GM12878 (cell line): ENCODE data around the gene ANXA4. TPM values are rescaled to one million over a fixed set of nuclear protein-coding genes. Genes with fewer than 3 reads are reported as not detected.

Experiments
- ATF7 ChIP-seq: fragments of 450-650 bp; IDR thresholded peaks from 2 replicates; pipeline ENCODE4 v1.6.1; 2016; ENCODE audit warnings: low read depth, mild to moderate bottlenecking
- HSF1 ChIP-seq: fragments of 150-350 bp; IDR thresholded peaks from 2 replicates; pipeline ENCODE4 v1.6.1; 2014; ENCODE audit warnings: mild to moderate bottlenecking, low read depth, low read length
- IRF5 ChIP-seq: fragments of 450-650 bp; IDR thresholded peaks from 2 replicates; pipeline ENCODE4 v1.6.1; 2017; ENCODE audit warnings: borderline replicate concordance
- PBX3 ChIP-seq: IDR thresholded peaks from 2 replicates; pipeline ENCODE4 v1.6.1; 2011; ENCODE audit warnings: mild to moderate bottlenecking, low read depth, low read length, moderate library complexity; ENCODE audit not compliant: insufficient replicate concordance
- SIX5 ChIP-seq: IDR thresholded peaks from 2 replicates; pipeline ENCODE4 v1.6.1; 2011; ENCODE audit warnings: mild to moderate bottlenecking, low read depth, low read length, moderate library complexity; ENCODE audit not compliant: severe bottlenecking
- ZNF622 ChIP-seq: fragments of 450-650 bp; IDR thresholded peaks from 2 replicates; pipeline ENCODE4 v1.6.1; 2017; ENCODE audit warnings: mild to moderate bottlenecking, inconsistent platforms
- polyA plus RNA-seq, 11 experiments: library from polyadenylated mRNA; depleted of rRNA in 4 of 11; unstranded in 6 of 11; stranded (reverse) in 5 of 11; fragments of >200 nt; fragmentation: Nextera tagmentation in 4 of 11; fragmentation: Illumina TruSeq in 1 of 11; extraction: Ambion mirVana in 4 of 11; extraction: Trizol in 1 of 11; gene quantifications; 1 replicate in 1 of 11; 2 replicates in 10 of 11; pipeline versions ENCODE4 v1.2.1 to v1.2.3, GENCODE V29; 2011 to 2016; ENCODE audit warnings: inconsistent platforms in 2 of 11, missing spikeins in 2 of 11, low read depth in 1 of 11
- total RNA-seq, 4 experiments: library from RNA; depleted of rRNA in 3 of 4; stranded (reverse); fragments of >200 nt in 3 of 4; fragmentation: Illumina TruSeq in 1 of 4; extraction: Trizol in 1 of 4; gene quantifications; 2 replicates each; pipeline versions ENCODE4 v1.2.1 to v1.2.3, GENCODE V29; 2013 to 2021

Gene ANXA4
- total and polyA plus RNA-seq, 10 of the 15 experiments (the other 5 are each of a cell fraction or from before 2014, with no cell fraction given), result 16.3 to 97.2 (median 71.0) TPM

GRCh38 chr2:69817729-69818501 is 76.0 kb downstream of the ANXA4 start (continued):
- TF ChIP-seq PBX3, result no peak
- TF ChIP-seq HSF1, result no peak
- no peak for TF ChIP-seq IRF5
- no peak for TF ChIP-seq ATF7
- TF ChIP-seq ZNF622, result no peak
- no peak for TF ChIP-seq SIX5
- TF ChIP-seq, all 136 proteins: peak for 0
